ENCODE measurements around the gene FBXL20. TPM values are rescaled to one million over a fixed set of nuclear protein-coding genes. Genes with fewer than 3 reads are reported as not detected.
"Not testable (repeated sequence)": the region's sequence is repeated elsewhere in the genome, so short reads cannot be mapped to it uniquely, and the experiment has no call there.

Gene FBXL20
- 6.1 TPM for polyA plus RNA-seq (2012; ENCODE audit: insufficient read depth, insufficient read length)

- H3K4me3 ChIP-seq (ENCODE audit: low read length) = peak within 1 kb of the TSS; percentile 80
- peak; percentile 80 for DNase-seq (ENCODE audit: low read depth, low spot score)
Measured at GRCh38 chr17:39401412-39402243, at the start of gene FBXL20. Gene FBXL20 (minus strand): TSS chr17:39401626. CDS start chr17:39401402, 224 bp downstream.

- DNase-seq (ENCODE audit: low read depth, low spot score) = peak; percentile 98
- H3K4me3 ChIP-seq (ENCODE audit: low read length) = peak within 1 kb of the TSS; percentile 98
Measured at GRCh38 chr17:39450847-39451581, 49.6 kb upstream of the FBXL20 start, which contains the start of gene MED1. Gene MED1 (minus strand): TSS chr17:39451263. CDS start chr17:39451062, 201 bp downstream.

DNA sequence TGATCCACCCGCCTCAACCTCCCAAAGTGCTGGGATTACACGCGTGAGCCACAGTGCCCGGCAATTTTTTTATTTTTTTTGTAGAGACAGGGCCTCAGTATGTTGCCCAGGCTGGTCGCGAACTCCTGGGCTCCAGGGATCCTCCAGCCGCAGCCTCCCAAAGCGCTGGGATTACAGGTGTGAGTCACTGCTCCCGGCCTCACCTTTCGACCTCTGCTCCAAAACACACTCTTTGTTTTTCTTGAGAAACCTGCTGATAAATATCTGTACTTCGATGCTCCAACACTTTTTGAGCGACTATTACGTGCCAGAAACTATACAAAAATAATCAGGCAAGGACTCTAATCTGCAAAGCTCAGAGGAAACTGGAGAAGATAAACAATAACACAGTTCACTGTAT, 48.6 kb upstream of the FBXL20 start:
- DNase-seq (ENCODE audit: low read depth, low spot score) = no peak

GRCh38 chr17:39447561-39447960, 46.1 kb upstream of the FBXL20 start:
- no peak overlapping the region for H3K4me3 ChIP-seq (ENCODE audit: low read length)
- DNase-seq (ENCODE audit: low read depth, low spot score) = no peak

More for the DNA sequence above, 48.6 kb upstream of the FBXL20 start:
- peak overlapping the region; percentile 98 for H3K4me3 ChIP-seq (ENCODE audit: low read length)

GRCh38 chr17:39443326-39443725, 41.9 kb upstream of the FBXL20 start:
- DNase-seq (ENCODE audit: low read depth, low spot score) = no peak
- no peak overlapping the region for H3K4me3 ChIP-seq (ENCODE audit: low read length)

GRCh38 chr17:39439868-39440267, 38.4 kb upstream of the FBXL20 start:
- H3K4me3 ChIP-seq (ENCODE audit: low read length); DNase-seq (ENCODE audit: low read depth, low spot score): not testable (repeated sequence)

DNA sequence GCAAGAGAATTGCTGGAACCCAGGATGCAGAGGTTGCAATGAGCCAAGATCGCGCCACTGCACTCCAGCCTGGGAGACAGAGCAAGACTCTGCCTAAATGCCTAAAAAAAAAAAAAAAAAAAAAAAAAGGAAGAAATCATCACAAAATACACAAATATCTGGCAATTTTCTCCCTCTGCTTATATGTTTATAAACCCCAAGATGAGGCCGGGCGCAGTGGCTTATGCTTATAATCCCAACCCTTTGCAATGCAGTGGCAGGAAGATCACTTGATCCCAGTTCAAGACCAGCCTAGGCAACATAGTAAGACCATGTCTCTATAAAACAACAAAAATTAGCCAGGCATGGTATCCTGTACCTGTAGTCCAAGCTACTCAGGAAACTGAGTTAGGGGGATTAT, 28.2 kb upstream of the FBXL20 start:
- no peak for DNase-seq (ENCODE audit: low read depth, low spot score)
- no peak overlapping the region for H3K4me3 ChIP-seq (ENCODE audit: low read length)

- no peak overlapping the region for H3K4me3 ChIP-seq (ENCODE audit: low read length)
- no peak for DNase-seq (ENCODE audit: low read depth, low spot score)
Measured at GRCh38 chr17:39416141-39416540, 14.7 kb upstream of the FBXL20 start.

GRCh38 chr17:39410279-39410678, 8.9 kb upstream of the FBXL20 start:
- H3K4me3 ChIP-seq (ENCODE audit: low read length) = no peak overlapping the region
- no peak for DNase-seq (ENCODE audit: low read depth, low spot score)

GRCh38 chr17:39408360-39408759, 6.9 kb upstream of the FBXL20 start:
- no peak overlapping the region for H3K4me3 ChIP-seq (ENCODE audit: low read length)
- no peak for DNase-seq (ENCODE audit: low read depth, low spot score)

GRCh38 chr17:39406951-39407350, 5.5 kb upstream of the FBXL20 start:
- DNase-seq (ENCODE audit: low read depth, low spot score) = no peak
- no peak overlapping the region for H3K4me3 ChIP-seq (ENCODE audit: low read length)

GRCh38 chr17:39405436-39405835, 4.0 kb upstream of the FBXL20 start:
- no peak for DNase-seq (ENCODE audit: low read depth, low spot score)
- no peak overlapping the region for H3K4me3 ChIP-seq (ENCODE audit: low read length)

- DNase-seq (ENCODE audit: low read depth, low spot score) = no peak
- H3K4me3 ChIP-seq (ENCODE audit: low read length) = no peak overlapping the region
Measured at GRCh38 chr17:39404542-39405378, 3.3 kb upstream of the FBXL20 start.

- DNase-seq (ENCODE audit: low read depth, low spot score) = no peak
- H3K4me3 ChIP-seq (ENCODE audit: low read length) = no peak overlapping the region
Measured at GRCh38 chr17:39402890-39403605, 1.6 kb upstream of the FBXL20 start.

DNA sequence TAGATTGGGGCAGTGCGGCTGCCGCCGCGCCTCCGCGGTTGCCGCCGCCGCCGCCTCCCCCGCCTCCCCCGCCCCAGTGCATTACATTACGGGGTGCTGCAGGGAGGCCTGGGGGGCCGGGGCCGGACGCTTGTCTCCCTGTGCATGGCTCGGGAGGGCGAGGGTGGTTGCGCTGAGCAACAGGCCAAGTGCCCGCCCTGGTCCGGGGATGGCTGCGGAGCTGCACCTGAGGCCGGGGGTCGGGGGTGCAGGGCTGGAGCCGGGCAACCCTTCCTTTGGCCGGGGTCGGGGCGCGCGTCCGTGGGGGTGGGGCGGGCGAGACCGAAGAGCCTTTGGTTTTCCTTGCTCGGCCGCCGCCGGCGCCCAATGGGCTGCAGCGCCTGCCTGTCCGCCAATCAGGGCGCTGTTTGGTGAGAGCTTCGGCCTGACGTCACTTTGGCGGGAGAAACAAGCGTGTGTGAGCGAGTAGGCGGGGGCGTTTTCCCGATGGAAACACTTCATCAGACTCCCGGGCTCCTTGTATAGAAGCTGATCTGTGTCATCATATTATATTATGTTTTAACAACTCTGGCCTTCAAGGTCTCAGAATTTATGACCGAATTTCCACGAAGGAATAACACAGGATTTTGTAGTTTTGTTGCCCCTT, 941 bp upstream of the FBXL20 start:
- H3K4me3 ChIP-seq (ENCODE audit: low read length) = peak overlapping the region; percentile 80
- DNase-seq (ENCODE audit: low read depth, low spot score) = peak; percentile 91

- DNase-seq (ENCODE audit: low read depth, low spot score) = no peak
- H3K4me3 ChIP-seq (ENCODE audit: low read length) = peak overlapping the region; percentile 80
Measured at GRCh38 chr17:39400547-39401411, 647 bp downstream of the FBXL20 start.

DNA sequence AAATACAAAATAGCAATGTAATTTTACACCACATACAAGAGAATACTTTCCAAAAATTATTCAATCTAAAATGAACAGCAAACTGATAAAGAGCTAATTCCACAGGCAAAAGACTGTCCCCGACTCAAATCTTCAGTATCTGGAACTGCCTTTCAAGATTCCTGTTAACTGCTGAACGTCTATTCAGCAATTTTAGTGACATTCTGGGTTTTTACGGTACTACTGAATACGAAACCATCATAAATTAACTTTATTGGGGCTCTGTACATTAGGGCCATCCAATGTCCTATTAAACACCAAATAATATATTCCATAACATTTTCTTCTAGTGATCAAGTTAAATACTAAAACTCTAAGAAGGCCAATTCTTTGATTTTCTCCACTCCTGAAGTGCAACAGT, 1.6 kb downstream of the FBXL20 start:
- no peak for DNase-seq (ENCODE audit: low read depth, low spot score)
- H3K4me3 ChIP-seq (ENCODE audit: low read length) = no peak overlapping the region

Measured in Jurkat, Clone E6-1 (cell line).